Peyer's patch (tissue), 4 donors: ENCODE results near the gene MAP7D1. TPM values are rescaled to one million over a fixed set of nuclear protein-coding genes. Genes with fewer than 3 reads are reported as not detected.

Experiments
- DNase-seq, 3 donors: peaks; one replicate each; pipeline ENCODE4 v3.0.0-alpha.2; 2017 to 2019
- H3K27ac ChIP-seq, 4 donors: fragments of 200-600 bp; sonication (generic); one replicate each; pipeline ENCODE4 v1.5.1; 2016 to 2019
- H3K27me3 ChIP-seq, 2 donors: fragments of 200-600 bp; sonication (generic); one replicate each; pipeline ENCODE4 v1.5.1; 2019
- H3K36me3 ChIP-seq, 3 donors: fragments of 200-600 bp; sonication (generic); one replicate each; pipeline ENCODE4 v1.5.1; 2016 to 2019
- H3K4me1 ChIP-seq, 4 donors: fragments of 200-600 bp; sonication (generic); one replicate each; pipeline ENCODE4 v1.5.1; 2016 to 2019
- H3K4me3 ChIP-seq, 4 donors: fragments of 200-600 bp; sonication (generic); 1 replicate in 3 of 4; 2 replicates in 1 of 4; pipeline ENCODE4 v1.5.1; 2016 to 2019; ENCODE audit warnings: mild to moderate bottlenecking in 1 of 4
- H3K9me3 ChIP-seq, 4 donors: fragments of 200-600 bp; sonication (generic); one replicate each; pipeline ENCODE4 v1.5.1; 2016 to 2019; ENCODE audit warnings: mild to moderate bottlenecking in 1 of 4
- POLR2A ChIP-seq, 2 donors: fragments of 450-650 bp; IDR thresholded peaks; one replicate each; pipeline ENCODE4 v1.5.1; 2017; ENCODE audit warnings: antibody characterized with exemption in 2 of 2, mild to moderate bottlenecking in 2 of 2, moderate library complexity in 2 of 2
- total RNA-seq, 4 donors: library from RNA; depleted of rRNA; stranded (reverse); fragments of >200 nt; gene quantifications; one replicate each; pipeline ENCODE4 v1.1.0, GENCODE V29; 2016
- TF ChIP-seq, protein P1 (sequence below), 6 experiments: fragments of 450-650 bp in 4 of 6; fragments of 200-600 bp in 2 of 6; sonication (generic) in 1 of 6; IDR thresholded peaks; one replicate each; pipeline ENCODE4 v1.5.1; 2017 to 2019; ENCODE audit warnings: antibody characterized with exemption in 6 of 6, mild to moderate bottlenecking in 3 of 6, moderate library complexity in 1 of 6

The MAP7D1 gene
- total RNA-seq, 4 donors from 2014 or later, result 38.2 to 62.7 (median 46.4) TPM

DNA sequence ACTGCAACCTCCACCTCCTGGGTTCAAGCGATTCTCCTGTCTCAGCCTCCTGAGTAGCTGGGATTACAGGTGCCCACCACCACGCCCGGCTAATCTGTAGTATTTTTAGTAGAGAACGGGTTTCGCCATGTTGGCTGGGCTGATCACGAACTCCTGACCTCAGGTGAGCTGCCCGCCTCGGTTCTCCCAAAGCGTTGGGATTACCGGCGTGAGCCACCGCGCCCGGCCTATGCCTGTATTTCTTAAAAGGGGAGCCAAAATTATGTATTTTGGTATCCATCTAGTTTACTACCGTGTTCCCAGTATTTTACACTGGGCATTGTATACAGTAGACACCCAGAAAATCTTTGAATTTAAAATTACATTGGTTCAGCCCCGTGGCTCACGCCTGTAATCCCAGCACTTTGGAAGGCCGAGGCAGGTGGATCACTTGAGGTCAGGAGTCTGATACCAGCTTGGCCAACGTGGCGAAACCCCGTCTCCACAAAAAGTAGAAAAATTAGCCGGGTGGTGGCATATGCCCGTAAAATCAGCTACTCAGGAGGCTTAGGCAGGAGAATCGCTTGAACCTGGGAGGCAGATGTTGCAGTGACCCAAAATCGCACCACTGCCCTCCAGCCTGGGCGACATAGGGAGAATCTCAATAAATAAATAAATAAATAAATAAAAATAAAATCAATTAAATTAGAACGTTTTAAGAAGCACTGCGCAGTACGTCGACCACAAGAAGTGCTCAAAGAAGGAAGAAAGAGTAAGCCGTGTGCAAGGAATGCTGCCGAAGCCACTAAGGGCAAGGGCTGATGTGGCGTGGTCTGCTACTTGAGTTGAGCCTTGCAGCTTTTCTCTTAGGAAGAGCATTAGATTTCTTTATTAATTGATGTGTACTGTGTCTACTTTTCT, 66.8 kb downstream of the MAP7D1 start:
- TF ChIP-seq, protein P1, sequence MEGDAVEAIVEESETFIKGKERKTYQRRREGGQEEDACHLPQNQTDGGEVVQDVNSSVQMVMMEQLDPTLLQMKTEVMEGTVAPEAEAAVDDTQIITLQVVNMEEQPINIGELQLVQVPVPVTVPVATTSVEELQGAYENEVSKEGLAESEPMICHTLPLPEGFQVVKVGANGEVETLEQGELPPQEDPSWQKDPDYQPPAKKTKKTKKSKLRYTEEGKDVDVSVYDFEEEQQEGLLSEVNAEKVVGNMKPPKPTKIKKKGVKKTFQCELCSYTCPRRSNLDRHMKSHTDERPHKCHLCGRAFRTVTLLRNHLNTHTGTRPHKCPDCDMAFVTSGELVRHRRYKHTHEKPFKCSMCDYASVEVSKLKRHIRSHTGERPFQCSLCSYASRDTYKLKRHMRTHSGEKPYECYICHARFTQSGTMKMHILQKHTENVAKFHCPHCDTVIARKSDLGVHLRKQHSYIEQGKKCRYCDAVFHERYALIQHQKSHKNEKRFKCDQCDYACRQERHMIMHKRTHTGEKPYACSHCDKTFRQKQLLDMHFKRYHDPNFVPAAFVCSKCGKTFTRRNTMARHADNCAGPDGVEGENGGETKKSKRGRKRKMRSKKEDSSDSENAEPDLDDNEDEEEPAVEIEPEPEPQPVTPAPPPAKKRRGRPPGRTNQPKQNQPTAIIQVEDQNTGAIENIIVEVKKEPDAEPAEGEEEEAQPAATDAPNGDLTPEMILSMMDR (IDR thresholded peaks at IDR 0.05), result no peak
- Histone ChIP-seq H3K4me3 (peak overlapping the region; percentile 67 to 98 (median 75)), H3K36me3 (peaks cover 0 to 6% (median 0%) of the 10 kb centered on the region in 3 donors), H3K9me3 (no peaks in the 10 kb centered on the region), H3K4me1 (peaks cover 0 to 34% (median 13%) of the 10 kb centered on the region in 4 donors), H3K27me3 (no peaks in the 10 kb centered on the region), H3K27ac (peak overlapping the region; percentile 89 to 95 (median 92))
- DNase-seq, result no peak

DNA sequence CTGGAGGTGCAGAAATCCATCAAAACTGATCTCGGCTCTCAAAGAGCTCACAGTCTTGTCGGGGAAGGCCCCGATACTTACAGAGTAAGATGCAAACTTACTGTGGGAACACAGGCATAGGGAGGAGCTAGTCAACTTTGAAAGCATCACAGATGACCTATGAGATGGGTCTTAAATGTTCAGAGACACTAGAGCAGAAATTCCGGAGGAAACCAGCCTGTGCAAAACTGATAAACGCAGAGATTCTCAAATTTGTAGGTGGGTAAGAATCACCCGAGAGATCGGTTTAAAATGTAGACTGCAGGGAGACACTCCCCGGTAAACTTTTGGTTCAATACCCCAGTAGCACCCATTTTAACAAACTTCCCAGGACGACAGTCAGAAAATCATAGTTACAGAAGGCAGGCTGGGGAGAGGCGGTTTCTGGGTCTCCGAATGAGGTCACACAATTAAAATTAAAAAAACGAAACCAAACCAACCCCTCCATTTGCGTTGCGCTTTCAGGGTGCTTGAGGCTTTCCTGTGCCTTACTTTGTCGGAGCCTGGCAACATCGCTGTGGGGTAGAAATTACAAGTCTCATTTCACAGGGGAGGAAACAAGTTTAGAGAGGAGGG, 67.5 kb downstream of the MAP7D1 start:
- peaks cover 0 to 34% (median 13%) of the 10 kb centered on the region in 4 donors for H3K4me1 ChIP-seq
- no peaks in the 10 kb centered on the region for H3K27me3 ChIP-seq
- TF ChIP-seq, protein P1 (IDR thresholded peaks at IDR 0.05), result no peak
- peak in 1 of 2 donors; percentile 5 for TF ChIP-seq POLR2A (IDR thresholded peaks at IDR 0.05)
- H3K4me3 ChIP-seq, result peak overlapping the region; percentile 67 to 98 (median 75)
- peak overlapping the region; percentile 89 to 95 (median 92) for H3K27ac ChIP-seq
- peaks cover 0 to 10% (median 0%) of the 10 kb centered on the region in 3 donors for H3K36me3 ChIP-seq
- no peaks in the 10 kb centered on the region for H3K9me3 ChIP-seq
- peak in 2 of 3 donors; percentile 35 to 51 for DNase-seq

DNA sequence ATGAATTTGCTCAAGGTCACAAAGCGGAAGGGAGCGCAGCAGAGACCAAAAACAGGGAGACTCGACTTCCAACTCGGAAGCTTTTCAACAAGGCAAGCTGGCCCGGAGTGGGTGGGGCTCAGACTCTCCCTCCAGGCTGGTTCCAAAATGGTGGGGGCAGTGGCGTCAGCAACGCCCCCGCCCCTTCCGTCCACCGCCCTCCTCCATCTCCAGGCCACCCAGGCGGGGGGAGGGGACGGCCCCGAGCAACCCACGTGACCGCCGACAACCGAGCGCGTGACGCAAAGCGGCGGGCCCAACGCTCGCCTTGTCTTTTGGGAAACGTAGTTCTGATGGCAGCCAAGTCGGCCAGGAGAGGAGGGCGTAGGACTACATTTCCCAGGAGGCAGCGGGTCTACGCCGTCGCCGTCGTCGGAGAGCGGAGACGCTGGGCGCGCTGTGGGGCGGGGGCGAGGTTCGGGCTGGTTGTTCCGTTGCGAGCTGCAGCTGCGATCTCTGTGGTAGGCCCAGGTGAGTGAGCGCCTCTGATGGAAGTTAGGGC, 68.1 kb downstream of the MAP7D1 start, which contains the start of gene THRAP3:
THRAP3 (plus strand) TSS at position 448 of the 541 bp plus-strand sequence. CDS start 58,121 bp downstream, outside the sequence.
- H3K4me3 ChIP-seq, result peak within 1 kb of the TSS; percentile 67 to 98 (median 75)
- no peaks in the 10 kb centered on the region for H3K27me3 ChIP-seq
- no peaks in the 10 kb centered on the region for H3K9me3 ChIP-seq
- peak; percentile 99 to 100 (median 99) for DNase-seq
- TF ChIP-seq, protein P1 (IDR thresholded peaks at IDR 0.05), result no peak
- TF ChIP-seq POLR2A (IDR thresholded peaks at IDR 0.05), result peak; percentile 94
- H3K36me3 ChIP-seq, result peaks cover 0 to 11% (median 0%) of the 10 kb centered on the region in 3 donors
- peak within 1 kb of the TSS; percentile 89 to 95 (median 92) for H3K27ac ChIP-seq
- peaks cover 0 to 34% (median 13%) of the 10 kb centered on the region in 4 donors for H3K4me1 ChIP-seq

DNA sequence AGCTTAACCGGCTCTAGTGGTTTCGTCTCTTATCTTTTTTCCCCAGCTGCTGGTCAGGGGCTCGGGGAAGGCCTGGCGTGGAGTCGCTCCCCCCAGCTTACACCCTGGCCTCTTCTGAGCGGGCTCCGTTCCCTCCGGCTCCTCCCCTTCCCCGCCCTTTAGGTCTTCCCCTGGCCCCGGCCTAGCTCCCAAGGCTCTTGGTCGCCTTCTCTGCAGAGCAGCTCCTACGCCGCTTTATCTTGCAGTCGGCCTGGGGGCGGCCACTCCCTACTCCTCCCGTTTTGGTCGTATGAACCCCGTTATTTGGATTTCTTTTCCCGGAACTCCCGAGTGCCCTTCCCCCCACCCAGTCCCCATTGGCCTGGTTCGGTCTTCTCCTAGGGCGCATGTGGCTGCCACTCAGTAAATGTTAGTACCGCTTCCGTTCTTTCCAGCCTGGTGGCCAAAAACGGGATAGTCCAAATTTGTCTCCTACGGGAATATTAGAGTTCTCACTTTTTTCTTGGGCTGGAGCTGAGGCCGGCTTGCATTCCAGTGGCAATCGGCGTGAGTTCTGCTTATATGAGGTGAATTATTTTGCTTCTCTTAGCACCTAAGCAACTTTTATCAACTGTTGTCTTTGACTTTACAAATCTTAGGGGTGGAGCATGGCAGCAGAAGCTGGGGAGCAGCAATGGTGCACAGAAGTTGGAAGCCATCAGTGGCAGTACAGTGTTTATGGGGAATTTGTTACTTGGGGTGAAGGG, 68.8 kb downstream of the MAP7D1 start:
- peak overlapping the region; percentile 89 to 95 (median 92) for H3K27ac ChIP-seq
- peak overlapping the region; percentile 67 to 98 (median 75) for H3K4me3 ChIP-seq
- DNase-seq, result no peak
- H3K9me3 ChIP-seq, result no peaks in the 10 kb centered on the region
- peaks cover 0 to 34% (median 13%) of the 10 kb centered on the region in 4 donors for H3K4me1 ChIP-seq
- TF ChIP-seq, protein P1 (IDR thresholded peaks at IDR 0.05), result peak in 5 of 6 experiments; percentile 2 to 46 (median 32)
- TF ChIP-seq POLR2A (IDR thresholded peaks at IDR 0.05), result no peak
- peaks cover 0 to 14% (median 0%) of the 10 kb centered on the region in 3 donors for H3K36me3 ChIP-seq
- H3K27me3 ChIP-seq, result no peaks in the 10 kb centered on the region
